ENCODE results near the gene MED26.
"Not testable (repeated sequence)": the region's sequence is repeated elsewhere in the genome, so short reads cannot be mapped to it uniquely, and the experiment has no call there.

MED26 gene

DNA sequence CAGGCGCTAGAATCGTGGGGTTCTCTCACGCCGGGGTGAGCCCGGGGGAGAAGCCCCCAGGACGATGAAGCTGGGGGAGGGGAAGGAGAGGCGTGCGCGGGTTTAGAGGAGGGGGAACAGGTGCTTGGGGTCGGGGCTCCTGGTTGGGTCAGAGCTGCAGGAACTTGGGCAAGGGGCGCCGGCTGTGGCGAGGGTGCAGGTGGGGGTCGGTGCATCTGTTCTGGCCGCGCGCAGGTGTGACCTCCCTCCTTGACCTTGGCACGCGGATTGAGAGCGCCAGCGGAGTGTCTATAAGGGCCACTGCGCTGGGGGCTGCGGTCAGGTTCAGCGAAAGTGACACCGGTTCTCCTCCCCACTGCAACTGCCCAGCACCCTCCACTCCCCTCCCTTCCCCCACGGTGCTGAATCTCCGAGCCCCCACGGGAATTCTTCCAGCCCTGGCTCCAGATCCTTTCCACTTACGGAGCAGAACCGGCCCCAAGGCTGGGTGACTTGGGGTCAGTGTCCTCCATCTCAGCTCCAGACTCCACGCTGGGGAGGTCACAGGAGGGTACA is 33.6 kb upstream of the MED26 start:
- peaks cover 59% of the 10 kb centered on the region for H3K4me1 ChIP-seq
- H3K9ac ChIP-seq = peak overlapping the region; percentile 85
- peak overlapping the region; percentile 82 for H3K27ac ChIP-seq
- peaks cover 31% of the 10 kb centered on the region for H4K20me1 ChIP-seq
- TF ChIP-seq Cebpa-rat (IDR thresholded peaks at IDR 0.05) = no peak
- H3K27me3 ChIP-seq = no peaks in the 10 kb centered on the region
- H3K4me3 ChIP-seq = peak overlapping the region; percentile 78
- peaks cover 29% of the 10 kb centered on the region for H3K36me3 ChIP-seq
- no peaks in the 10 kb centered on the region for H3K9me3 ChIP-seq
- peak overlapping the region; percentile 97 for H3K4me2 ChIP-seq

DNA sequence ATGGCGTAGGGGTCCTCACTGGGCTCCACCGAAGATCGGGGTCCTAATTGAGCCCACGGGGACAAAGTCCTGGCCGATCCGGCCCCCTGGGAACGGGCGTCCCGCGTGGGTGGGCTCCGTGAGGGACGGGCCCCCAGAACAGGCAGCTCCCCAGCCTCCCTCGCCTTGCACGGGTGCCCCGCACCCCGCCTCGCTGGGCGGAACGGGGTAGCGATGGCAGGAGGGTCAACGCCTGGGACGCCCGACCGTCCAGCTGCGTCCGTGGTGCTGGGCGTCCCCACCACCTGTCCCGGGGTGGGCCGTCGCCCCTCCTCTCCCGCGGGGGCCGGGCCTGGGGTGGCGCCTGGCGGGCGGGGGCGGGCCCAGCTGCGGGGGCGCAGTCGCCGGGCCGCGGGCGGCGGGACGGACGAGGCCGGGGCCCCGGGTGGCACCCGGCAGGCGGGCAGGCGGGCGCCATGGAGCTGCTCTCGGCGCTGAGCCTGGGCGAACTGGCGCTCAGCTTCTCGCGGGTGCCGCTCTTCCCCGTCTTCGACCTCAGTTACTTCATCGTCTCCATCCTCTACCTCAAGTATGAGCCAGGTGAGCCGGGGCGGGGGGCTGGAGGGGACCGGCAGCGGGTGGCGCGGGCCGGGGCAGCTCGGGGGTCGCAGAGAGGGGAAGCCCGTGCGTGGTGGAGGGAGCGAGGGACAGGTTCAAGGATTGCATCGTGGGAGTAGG is 32.9 kb upstream of the MED26 start, which contains the start of gene TMEM38A:
Gene TMEM38A (plus strand): TSS at position 377 of the 717 bp plus-strand sequence. CDS start 79 bp downstream, at position 456.
- Histone ChIP-seq H4K20me1 (peaks cover 37% of the 10 kb centered on the region), H3K36me3 (peaks cover 32% of the 10 kb centered on the region), H3K4me3 (peak within 1 kb of the TSS; percentile 78), H3K27me3 (no peaks in the 10 kb centered on the region), H3K9me3 (no peaks in the 10 kb centered on the region), H3K4me2 (peak within 1 kb of the TSS; percentile 97), H3K9ac (peak within 1 kb of the TSS; percentile 85), H3K27ac (peak within 1 kb of the TSS; percentile 82), H3K4me1 (peaks cover 65% of the 10 kb centered on the region)
- TF ChIP-seq Cebpa-rat (IDR thresholded peaks at IDR 0.05) = no peak

DNA sequence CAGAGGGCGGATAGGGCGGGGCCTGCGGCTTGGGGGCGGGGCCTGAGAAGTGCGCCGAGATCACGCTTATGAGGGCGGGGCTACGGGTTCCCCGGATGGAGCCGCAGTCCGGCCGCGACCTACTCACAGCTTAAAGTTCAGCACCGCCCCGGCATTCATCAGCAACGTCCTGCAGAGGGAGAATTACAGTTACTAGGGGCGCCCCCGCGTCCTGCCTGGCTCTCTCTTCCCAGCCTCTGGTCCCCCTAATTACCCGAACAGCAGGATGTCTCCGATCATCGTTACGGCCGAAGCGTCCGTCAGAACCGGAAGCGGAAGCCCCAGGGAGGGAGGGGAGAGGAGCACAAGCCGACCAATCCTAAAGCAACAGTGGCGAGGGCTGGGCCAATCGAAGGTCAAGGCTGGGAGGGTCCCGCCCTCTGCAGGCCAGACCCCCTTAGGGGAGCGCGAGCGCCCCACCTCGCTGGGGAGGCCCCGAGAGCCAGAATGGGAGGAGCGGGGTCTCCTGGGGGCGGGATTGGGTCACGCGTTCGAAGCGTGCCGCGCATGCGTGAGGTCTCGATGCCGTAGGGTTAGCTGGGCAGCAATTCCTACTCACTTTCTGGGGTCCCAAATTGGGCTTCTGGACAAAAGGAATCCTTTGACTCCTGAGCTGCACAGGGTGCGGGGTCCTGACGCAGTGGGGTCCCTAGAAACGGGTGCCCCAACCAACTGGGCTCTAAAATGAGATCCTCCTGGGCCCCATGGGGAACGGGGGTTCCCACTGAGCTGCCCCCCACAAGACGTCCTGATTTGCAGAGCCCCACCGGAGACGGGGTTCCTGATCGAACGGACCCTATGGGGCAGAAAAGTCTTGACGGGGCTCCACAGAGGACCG is 32.1 kb upstream of the MED26 start, which contains the start of gene SMIM7:
Gene SMIM7 (minus strand): TSS at position 313 of the 877 bp plus-strand sequence. CDS start 34 bp downstream, at position 279.
- Histone ChIP-seq H3K27ac (peak within 1 kb of the TSS; percentile 82), H3K9me3 (no peaks in the 10 kb centered on the region), H3K4me3 (peak within 1 kb of the TSS; percentile 78), H3K9ac (peak within 1 kb of the TSS; percentile 85), H3K4me2 (peak within 1 kb of the TSS; percentile 100), H4K20me1 (peaks cover 46% of the 10 kb centered on the region), H3K4me1 (peaks cover 69% of the 10 kb centered on the region), H3K27me3 (no peaks in the 10 kb centered on the region), H3K36me3 (peaks cover 41% of the 10 kb centered on the region)
- no peak for TF ChIP-seq Cebpa-rat (IDR thresholded peaks at IDR 0.05)

DNA sequence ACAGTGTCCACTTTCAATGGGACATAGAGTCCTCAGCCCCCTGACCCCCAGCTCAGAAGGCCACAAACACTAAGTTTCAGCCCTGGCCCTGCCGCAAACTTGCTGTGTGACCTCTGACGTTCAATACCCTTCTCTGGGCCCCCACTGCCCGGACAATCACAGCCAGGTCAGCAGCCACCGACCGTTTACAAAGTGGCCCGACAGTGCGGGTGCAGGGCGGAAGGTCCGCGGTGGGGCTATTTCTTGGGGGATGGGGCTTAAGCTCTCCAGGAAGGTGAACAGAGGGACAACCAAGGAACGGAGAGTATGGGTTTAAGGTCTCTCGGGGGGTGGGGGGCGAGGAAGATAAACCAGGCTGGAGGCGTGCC is 31.4 kb upstream of the MED26 start:
- no peak for TF ChIP-seq Cebpa-rat (IDR thresholded peaks at IDR 0.05)
- H3K27me3 ChIP-seq = no peaks in the 10 kb centered on the region
- H3K9me3 ChIP-seq = no peaks in the 10 kb centered on the region
- peak overlapping the region; percentile 85 for H3K9ac ChIP-seq
- H3K4me2 ChIP-seq = peak overlapping the region; percentile 100
- peak overlapping the region; percentile 78 for H3K4me3 ChIP-seq
- H3K36me3 ChIP-seq = peaks cover 47% of the 10 kb centered on the region
- peak overlapping the region; percentile 82 for H3K27ac ChIP-seq
- H3K4me1 ChIP-seq = peaks cover 69% of the 10 kb centered on the region
- H4K20me1 ChIP-seq = peaks cover 52% of the 10 kb centered on the region

DNA sequence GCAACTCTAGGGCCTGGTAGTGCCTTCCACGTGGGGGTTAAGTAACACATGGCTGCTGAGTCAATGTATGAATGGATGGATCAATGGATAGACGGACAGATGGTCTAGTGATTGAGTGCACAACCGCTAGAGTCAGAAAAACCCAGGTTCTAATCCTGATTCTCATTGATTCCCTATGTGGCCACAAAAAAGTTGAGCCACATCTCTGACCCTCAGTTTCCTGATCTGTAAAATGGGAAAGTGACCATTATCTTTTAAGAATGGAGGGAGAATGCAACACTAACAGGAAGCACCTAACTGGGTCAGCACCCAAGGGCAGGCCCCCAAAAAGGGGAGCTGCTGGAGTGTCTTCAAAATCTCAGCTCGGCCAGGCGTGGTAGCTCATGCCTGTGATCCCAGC is 29.4 kb upstream of the MED26 start:
- H3K9ac ChIP-seq = no peak overlapping the region
- peaks cover 67% of the 10 kb centered on the region for H3K36me3 ChIP-seq
- peaks cover 73% of the 10 kb centered on the region for H4K20me1 ChIP-seq
- peaks cover 51% of the 10 kb centered on the region for H3K4me1 ChIP-seq
- no peaks in the 10 kb centered on the region for H3K27me3 ChIP-seq
- TF ChIP-seq Cebpa-rat (IDR thresholded peaks at IDR 0.05) = no peak
- H3K4me3 ChIP-seq = no peak overlapping the region
- no peaks in the 10 kb centered on the region for H3K9me3 ChIP-seq
- H3K27ac ChIP-seq = no peak overlapping the region
- no peak overlapping the region; the same call in 1 of the 2 replicates for H3K4me2 ChIP-seq

DNA sequence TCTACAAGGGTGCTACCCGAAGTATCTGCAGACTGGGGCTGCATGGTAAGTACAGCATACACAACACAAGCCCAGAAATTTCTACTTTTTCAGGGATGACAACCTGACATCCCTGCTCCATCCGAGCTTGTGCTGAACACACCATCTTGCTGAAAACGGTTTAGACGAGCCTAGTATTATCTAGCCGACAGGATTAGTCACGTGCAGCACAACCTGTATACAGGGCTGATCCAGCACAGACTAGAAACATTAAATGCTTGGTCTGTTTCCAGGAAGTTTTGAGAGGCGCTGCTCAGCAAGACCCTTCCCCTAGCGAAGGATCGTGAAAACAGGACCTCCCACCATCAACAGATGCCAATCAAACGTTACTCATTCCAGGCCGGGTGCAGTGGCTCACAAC is 27.7 kb upstream of the MED26 start:
- Histone ChIP-seq H3K9ac (no peak overlapping the region), H3K4me3 (no peak overlapping the region), H3K36me3 (peaks cover 84% of the 10 kb centered on the region), H3K27me3 (no peaks in the 10 kb centered on the region), H3K27ac (no peak overlapping the region), H3K4me1 (peaks cover 51% of the 10 kb centered on the region), H4K20me1 (peaks cover 89% of the 10 kb centered on the region), H3K9me3 (no peaks in the 10 kb centered on the region), H3K4me2 (no peak overlapping the region)
- TF ChIP-seq Cebpa-rat (IDR thresholded peaks at IDR 0.05) = no peak

DNA sequence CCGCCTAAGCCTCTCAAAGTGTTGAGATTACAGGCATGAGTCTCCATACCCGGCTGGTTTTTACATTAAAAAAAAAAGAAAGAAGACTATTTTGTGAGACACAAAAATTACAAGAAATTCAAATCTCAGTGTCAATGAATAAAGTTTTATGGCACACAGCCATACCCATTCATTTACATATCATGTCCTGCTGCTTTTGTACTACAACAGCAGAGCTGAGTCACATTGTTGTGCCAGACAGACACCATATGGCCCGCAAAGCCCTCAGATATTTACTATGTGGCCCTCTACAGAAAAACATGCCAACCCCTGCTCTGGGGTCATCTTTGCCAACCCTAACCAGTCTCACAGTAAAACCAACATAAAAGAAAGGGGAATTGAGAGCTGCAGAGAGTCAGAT is 26.6 kb upstream of the MED26 start:
- Histone ChIP-seq H3K9me3 (no peaks in the 10 kb centered on the region), H4K20me1 (peaks cover 100% of the 10 kb centered on the region), H3K27me3 (no peaks in the 10 kb centered on the region), H3K9ac (no peak overlapping the region), H3K4me1 (peaks cover 62% of the 10 kb centered on the region), H3K36me3 (peaks cover 88% of the 10 kb centered on the region), H3K4me3 (no peak overlapping the region), H3K27ac (no peak overlapping the region), H3K4me2 (no peak overlapping the region)
- no peak for TF ChIP-seq Cebpa-rat (IDR thresholded peaks at IDR 0.05)

DNA sequence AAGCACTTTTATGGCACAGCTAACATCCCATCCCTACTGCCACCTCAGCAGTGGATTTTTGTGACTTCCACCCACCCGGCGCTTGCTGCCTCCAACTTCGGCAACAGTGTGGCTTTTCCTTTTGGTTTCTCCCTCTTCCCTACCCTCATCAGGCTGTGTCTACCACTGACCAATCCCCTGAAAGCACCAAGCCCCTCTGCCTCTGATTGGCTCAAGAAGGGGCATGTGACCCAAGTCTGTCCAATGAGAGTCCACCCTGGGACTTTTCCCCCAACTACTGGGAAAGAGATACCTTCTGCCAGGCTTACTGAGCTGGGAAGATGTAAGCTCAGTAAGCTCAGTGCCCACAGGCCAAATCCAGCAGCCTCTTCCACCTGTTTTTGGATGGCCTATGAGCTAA is 26.1 kb upstream of the MED26 start:
- H3K9me3 ChIP-seq = no peaks in the 10 kb centered on the region
- no peak for TF ChIP-seq Cebpa-rat (IDR thresholded peaks at IDR 0.05)
- peaks cover 100% of the 10 kb centered on the region for H4K20me1 ChIP-seq
- peaks cover 91% of the 10 kb centered on the region for H3K36me3 ChIP-seq
- H3K27me3 ChIP-seq = no peaks in the 10 kb centered on the region
- H3K9ac ChIP-seq = no peak overlapping the region
- H3K4me2 ChIP-seq = no peak overlapping the region
- no peak overlapping the region for H3K4me3 ChIP-seq
- H3K27ac ChIP-seq = no peak overlapping the region
- H3K4me1 ChIP-seq = peaks cover 63% of the 10 kb centered on the region

DNA sequence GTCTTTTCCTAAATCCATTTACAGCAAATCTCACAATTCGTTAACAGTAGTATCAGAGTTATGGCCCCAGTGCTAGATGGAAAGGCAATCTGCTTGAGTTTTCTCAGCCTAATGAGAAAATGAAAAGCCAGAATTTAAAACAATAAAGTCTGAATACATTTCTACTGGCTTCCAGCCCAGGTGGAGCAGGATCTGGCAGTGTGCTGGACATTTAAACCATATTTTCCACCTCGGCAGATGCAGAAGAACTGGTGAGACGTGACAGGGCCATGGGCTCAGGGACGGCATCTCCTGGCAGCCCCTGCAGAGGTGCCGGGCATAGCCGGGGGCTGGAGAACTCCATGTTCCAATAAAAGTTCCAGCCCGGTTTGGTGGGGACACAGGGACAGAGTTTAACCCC is 24.9 kb upstream of the MED26 start:
- no peak overlapping the region for H3K9ac ChIP-seq
- no peaks in the 10 kb centered on the region for H3K27me3 ChIP-seq
- no peaks in the 10 kb centered on the region for H3K9me3 ChIP-seq
- TF ChIP-seq Cebpa-rat (IDR thresholded peaks at IDR 0.05) = no peak
- peaks cover 91% of the 10 kb centered on the region for H3K36me3 ChIP-seq
- peaks cover 99% of the 10 kb centered on the region for H4K20me1 ChIP-seq
- no peak overlapping the region for H3K4me3 ChIP-seq
- H3K27ac ChIP-seq = no peak overlapping the region
- H3K4me1 ChIP-seq = peaks cover 52% of the 10 kb centered on the region
- H3K4me2 ChIP-seq = no peak overlapping the region

DNA sequence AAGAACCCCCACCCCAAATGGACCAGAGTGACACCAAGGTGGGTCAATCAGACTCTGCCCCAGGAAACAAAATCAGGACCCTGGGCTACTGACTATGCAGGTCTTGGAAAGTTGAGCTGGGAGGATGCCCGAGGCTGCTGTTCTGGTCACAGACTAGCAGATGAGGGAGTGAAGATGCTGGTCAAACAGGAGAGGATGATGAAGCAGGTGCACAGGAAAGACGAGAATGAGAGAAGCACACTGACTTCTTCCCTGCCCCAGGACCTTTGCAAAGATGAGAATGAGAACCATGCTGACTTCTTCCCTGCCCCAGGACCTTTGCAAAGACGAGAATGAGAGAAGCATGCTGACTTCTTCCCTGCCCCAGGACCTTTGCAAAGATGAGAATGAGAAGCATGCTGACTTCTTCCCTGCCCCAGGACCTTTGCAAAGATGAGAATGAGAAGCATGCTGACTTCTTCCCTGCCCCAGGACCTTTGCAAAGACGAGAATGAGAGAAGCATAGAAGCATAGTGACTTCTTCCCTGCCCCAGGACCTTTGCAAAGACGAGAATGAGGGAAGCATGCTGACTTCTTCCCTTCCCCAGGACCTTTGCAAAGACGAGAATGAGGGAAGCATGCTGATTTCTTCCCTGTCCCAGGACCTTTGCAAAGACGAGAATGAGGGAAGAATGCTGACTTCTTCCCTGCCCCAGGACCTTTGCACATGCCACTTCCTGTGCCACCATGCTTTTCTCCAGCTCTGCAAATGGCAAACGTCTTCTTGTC is 23.6 kb upstream of the MED26 start:
- H3K4me1 ChIP-seq = peaks cover 39% of the 10 kb centered on the region
- not testable (repeated sequence) for H3K9ac ChIP-seq, H3K27ac ChIP-seq, H3K9me3 ChIP-seq, H3K4me3 ChIP-seq, H3K27me3 ChIP-seq
- peaks cover 91% of the 10 kb centered on the region for H3K36me3 ChIP-seq
- H4K20me1 ChIP-seq = peaks cover 92% of the 10 kb centered on the region
- peak overlapping the region; percentile 48 for H3K4me2 ChIP-seq

Measured in BLaER1 (cell line).